CD4-positive, alpha-beta T cell (primary cell): ENCODE data around the gene CALCOCO1. TPM values are rescaled to one million over a fixed set of nuclear protein-coding genes. Genes with fewer than 3 reads are reported as not detected.
A peak's percentile ranks its signal among the peaks of the same experiment; 100 is the strongest.

Experiments used
- ATAC-seq: fragments of 200-7000 bp; cut with Tn5 transposase; one replicate; pipeline ENCODE4 v1.10.0; 2022; ENCODE audit warnings: mild to moderate bottlenecking; ENCODE audit not compliant: poor library complexity
- CTCF ChIA-PET: fragments of 350-600 bp; sonication (Branson Sonifier 250); formaldehyde crosslinking; loops from one replicate; lab custom pipeline; 2021; ENCODE audit warnings: antibody characterized with exemption, inconsistent platforms; lab: Charles Lee
- POLR2A ChIA-PET: fragments of 350-600 bp; sonication (Branson Sonifier 250); formaldehyde crosslinking; loops from one replicate; lab custom pipeline; 2021; ENCODE audit warnings: antibody characterized with exemption, inconsistent platforms; lab: Charles Lee
- DNase-seq, 14 experiments: peaks; one replicate each; pipeline ENCODE4 v3.0.0-alpha.2; 2013 to 2020; ENCODE audit warnings: mixed read lengths in 2 of 14
- H3K27ac ChIP-seq, 2 donors: one replicate each; pipeline versions ENCODE4 v1.5.1 to v1.7.0; 2013; ENCODE audit warnings: low read length in 2 of 2, low read depth in 1 of 2, mild to moderate bottlenecking in 1 of 2
- H3K27me3 ChIP-seq, 2 experiments: 1 replicate in 1 of 2; 2 replicates in 1 of 2; pipeline versions ENCODE4 v1.6.1 to v1.7.0; 2013; ENCODE audit warnings: low read length in 2 of 2, control low read depth in 1 of 2, mild to moderate bottlenecking in 1 of 2, moderate library complexity in 1 of 2; ENCODE audit not compliant: insufficient read depth in 2 of 2, control insufficient read depth in 1 of 2
- H3K36me3 ChIP-seq: one replicate; pipeline ENCODE4 v1.6.1; 2013; ENCODE audit warnings: low read length, control low read depth; ENCODE audit not compliant: insufficient read depth
- H3K4me1 ChIP-seq: one replicate; pipeline ENCODE4 v1.6.1; 2013; ENCODE audit warnings: low read length, control low read depth; ENCODE audit not compliant: insufficient read depth
- H3K4me3 ChIP-seq: one replicate; pipeline ENCODE4 v1.5.1; 2013; ENCODE audit warnings: mild to moderate bottlenecking, low read length, moderate library complexity
- H3K9me3 ChIP-seq, 2 experiments: 1 replicate in 1 of 2; 2 replicates in 1 of 2; pipeline versions ENCODE4 v1.6.1 to v1.7.0; 2013; ENCODE audit warnings: low read length in 2 of 2, mild to moderate bottlenecking in 2 of 2, control low read depth in 1 of 2, moderate library complexity in 1 of 2; ENCODE audit not compliant: control insufficient read depth in 1 of 2, insufficient read depth in 1 of 2
- H3K27ac Mint-ChIP-seq: one replicate; pipeline ENCODE4 v1.8.0; 2020; ENCODE audit warnings: mixed read lengths
- H3K27me3 Mint-ChIP-seq: one replicate; pipeline ENCODE4 v1.8.0; 2021; ENCODE audit warnings: mixed read lengths
- H3K36me3 Mint-ChIP-seq: one replicate; pipeline ENCODE4 v1.8.0; 2021; ENCODE audit warnings: low read depth, mixed read lengths
- H3K4me1 Mint-ChIP-seq: one replicate; pipeline ENCODE4 v1.8.0; 2021; ENCODE audit warnings: low read depth, mixed read lengths
- H3K4me3 Mint-ChIP-seq: one replicate; pipeline ENCODE4 v1.8.0; 2020; ENCODE audit warnings: mild to moderate bottlenecking, mixed read lengths
- H3K9me3 Mint-ChIP-seq: one replicate; pipeline ENCODE4 v1.8.0; 2020; ENCODE audit warnings: mixed read lengths
- CTCF ChIP-seq: fragments of 200-600 bp; IDR thresholded peaks from one replicate; pipeline ENCODE4 v1.8.0; 2022; ENCODE audit warnings: antibody characterized with exemption, mild to moderate bottlenecking
- intact Hi-C, 2 experiments: fragments of 100-400 bp; cut with DNase I in 1 of 2; cut with micrococcal nuclease in 1 of 2; formaldehyde crosslinking; loops; one replicate each; pipeline versions ENCODE4 v1.15.1 to v1.9.0; 2023 to 2025; cut with DNase I, micrococcal nuclease
- total RNA-seq, 174 experiments: library from RNA in 2 of 174; stranded (reverse) in 2 of 174; gene quantifications; one replicate each; pipeline ENCODE4 v1.2.3 and lab custom pipeline; 2021 to 2026

The CALCOCO1 gene
- total RNA-seq, 2 experiments from 2014 or later: 66.8 to 69.3 TPM

GRCh38 chr12:53677016-53677799, 50.0 kb downstream of the CALCOCO1 start:
- Mint-ChIP-seq H3K4me1 (peaks cover 27% of the 10 kb centered on the region), H3K36me3 (peaks cover 30% of the 10 kb centered on the region), H3K27me3 (peaks cover 17% of the 10 kb centered on the region), H3K27ac (peak overlapping the region; percentile 90), H3K9me3 (no peaks in the 10 kb centered on the region), H3K4me3 (peak overlapping the region; percentile 93)
- TF ChIP-seq CTCF: no peak
- Histone ChIP-seq H3K4me3 (peak overlapping the region; percentile 78), H3K9me3 (no peaks in the 10 kb centered on the region), H3K36me3 (peaks cover 11% of the 10 kb centered on the region), H3K27ac (no peak overlapping the region), H3K27me3 (peaks cover 10 to 18% of the 10 kb centered on the region in 2 experiments), H3K4me1 (peaks cover 31% of the 10 kb centered on the region)
- ATAC-seq (no peak), DNase-seq (peak in 1 of 14 experiments; percentile 17)
- POLR2A ChIA-PET: interaction anchor here (0.7 to 2.9 kb wide), 7 partner anchors 9 to 176 kb away, joined by 3 to 26 read pairs (median 5); partner anchors contain the start of gene TARBP2
- intact Hi-C loops: loop anchor here in 1 of 2 experiments (2.0 to 10.0 kb wide), 2 partner anchors 176 to 352 kb away; partner anchors contain the start of genes AAAS and TARBP2
- CTCF ChIA-PET: interaction anchor here (0.9 to 2.8 kb wide), 4 partner anchors 53 to 133 kb away, joined by 3 to 25 read pairs (median 8); no protein-coding TSS in a partner anchor

- ChIA-PET CTCF (interaction anchor here (1.0 to 2.8 kb wide), 13 partner anchors 19 to 381 kb away, joined by 3 to 31 read pairs (median 5); partner anchors contain the start of genes ATF7, CALCOCO1, CISTR and PFDN5), POLR2A (interaction anchor here (0.7 to 2.9 kb wide), 15 partner anchors 8 to 603 kb away, joined by 3 to 28 read pairs (median 5); partner anchors contain the start of genes ATF7, CBX5, HNRNPA1 and SP1)
- Histone ChIP-seq H3K27me3 (peaks cover 10 to 18% of the 10 kb centered on the region in 2 experiments), H3K9me3 (no peaks in the 10 kb centered on the region), H3K36me3 (peaks cover 17% of the 10 kb centered on the region), H3K4me3 (peak overlapping the region; percentile 78), H3K4me1 (peaks cover 31% of the 10 kb centered on the region), H3K27ac (no peak overlapping the region)
- Mint-ChIP-seq H3K27ac (peak overlapping the region; percentile 90), H3K27me3 (peaks cover 17% of the 10 kb centered on the region), H3K9me3 (no peaks in the 10 kb centered on the region), H3K4me1 (peaks cover 27% of the 10 kb centered on the region), H3K36me3 (peaks cover 32% of the 10 kb centered on the region), H3K4me3 (peak overlapping the region; percentile 93)
- no peak for TF ChIP-seq CTCF
- DNase-seq: peak in 7 of 14 experiments; percentile 5 to 48 (median 37)
- intact Hi-C loops: loop anchor here (1.0 to 10.0 kb wide), 7 partner anchors 50 to 352 kb away; partner anchors contain the start of genes AAAS (in 1 of the 2), ATF7 (in 1 of the 2), CALCOCO1 (in 1 of the 2) and TARBP2 (in 1 of the 2)
- no peak for ATAC-seq
These were observed 50.6 kb downstream of the CALCOCO1 start for GRCh38 chr12:53676656-53677015.
